Measurements from ENCODE around the gene MCOLN3. TPM values are rescaled to one million over a fixed set of nuclear protein-coding genes. Genes with fewer than 3 reads are reported as not detected.
A peak's percentile ranks its signal among the peaks of the same experiment; 100 is the strongest.
"Not testable (repeated sequence)": the region's sequence is repeated elsewhere in the genome, so short reads cannot be mapped to it uniquely, and the experiment has no call there.

The MCOLN3 gene
- total RNA-seq, 1 experiment from 2014 or later = 0.70 TPM

- Mint-ChIP-seq H3K4me3 (ENCODE audit: unreplicated experiment) (peak overlapping the region; percentile 0), H3K27me3 (ENCODE audit: insufficient read depth, unreplicated experiment) (peaks cover 12% of the 10 kb centered on the region), H3K27ac (ENCODE audit: low read depth, unreplicated experiment) (no peak overlapping the region), H3K36me3 (ENCODE audit: insufficient read depth, unreplicated experiment) (no peaks in the 10 kb centered on the region), H3K9me3 (ENCODE audit: unreplicated experiment) (no peaks in the 10 kb centered on the region), H3K4me1 (ENCODE audit: insufficient read depth, unreplicated experiment) (peaks cover 6% of the 10 kb centered on the region)
- TF ChIP-seq, protein P1, sequence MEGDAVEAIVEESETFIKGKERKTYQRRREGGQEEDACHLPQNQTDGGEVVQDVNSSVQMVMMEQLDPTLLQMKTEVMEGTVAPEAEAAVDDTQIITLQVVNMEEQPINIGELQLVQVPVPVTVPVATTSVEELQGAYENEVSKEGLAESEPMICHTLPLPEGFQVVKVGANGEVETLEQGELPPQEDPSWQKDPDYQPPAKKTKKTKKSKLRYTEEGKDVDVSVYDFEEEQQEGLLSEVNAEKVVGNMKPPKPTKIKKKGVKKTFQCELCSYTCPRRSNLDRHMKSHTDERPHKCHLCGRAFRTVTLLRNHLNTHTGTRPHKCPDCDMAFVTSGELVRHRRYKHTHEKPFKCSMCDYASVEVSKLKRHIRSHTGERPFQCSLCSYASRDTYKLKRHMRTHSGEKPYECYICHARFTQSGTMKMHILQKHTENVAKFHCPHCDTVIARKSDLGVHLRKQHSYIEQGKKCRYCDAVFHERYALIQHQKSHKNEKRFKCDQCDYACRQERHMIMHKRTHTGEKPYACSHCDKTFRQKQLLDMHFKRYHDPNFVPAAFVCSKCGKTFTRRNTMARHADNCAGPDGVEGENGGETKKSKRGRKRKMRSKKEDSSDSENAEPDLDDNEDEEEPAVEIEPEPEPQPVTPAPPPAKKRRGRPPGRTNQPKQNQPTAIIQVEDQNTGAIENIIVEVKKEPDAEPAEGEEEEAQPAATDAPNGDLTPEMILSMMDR (IDR thresholded peaks at IDR 0.05; ENCODE audit: unreplicated experiment) = no peak
- intact Hi-C loops (cut with micrococcal nuclease) = loop anchor here (2.0 kb wide), 1 partner anchor 51 kb away; no protein-coding TSS in a partner anchor
- no TSS peak for BruUV-seq (replicated peaks)
- POLR2A ChIA-PET = no interaction called here
- CTCF ChIA-PET = interaction anchor here (1.6 kb wide), 1 partner anchor 245 kb away, joined by 5 read pairs; no protein-coding TSS in a partner anchor
- DNase-seq (ENCODE audit: unreplicated experiment) = peak; percentile 2
Measured at GRCh38 chr1:84995484-84996334, 52.6 kb downstream of the MCOLN3 start.

- ChIA-PET POLR2A (no interaction called here), CTCF (interaction anchor here (0.6 to 1.0 kb wide), 5 partner anchors 22 to 264 kb away, joined by 3 read pairs; no protein-coding TSS in a partner anchor)
- Mint-ChIP-seq H3K9me3 (ENCODE audit: unreplicated experiment) (no peaks in the 10 kb centered on the region), H3K27me3 (ENCODE audit: insufficient read depth, unreplicated experiment) (no peaks in the 10 kb centered on the region), H3K27ac (ENCODE audit: low read depth, unreplicated experiment) (no peak overlapping the region), H3K4me1 (ENCODE audit: insufficient read depth, unreplicated experiment) (no peaks in the 10 kb centered on the region), H3K4me3 (ENCODE audit: unreplicated experiment) (no peak overlapping the region), H3K36me3 (ENCODE audit: insufficient read depth, unreplicated experiment) (peaks cover 6% of the 10 kb centered on the region)
- DNase-seq (ENCODE audit: unreplicated experiment) = no peak
- TF ChIP-seq, protein P1 (IDR thresholded peaks at IDR 0.05; ENCODE audit: unreplicated experiment) = no peak
- intact Hi-C loops (cut with micrococcal nuclease) = no loop called here
- no TSS peak for BruUV-seq (replicated peaks)
Measured at GRCh38 chr1:84991097-84991920, 57.0 kb downstream of the MCOLN3 start.

DNA sequence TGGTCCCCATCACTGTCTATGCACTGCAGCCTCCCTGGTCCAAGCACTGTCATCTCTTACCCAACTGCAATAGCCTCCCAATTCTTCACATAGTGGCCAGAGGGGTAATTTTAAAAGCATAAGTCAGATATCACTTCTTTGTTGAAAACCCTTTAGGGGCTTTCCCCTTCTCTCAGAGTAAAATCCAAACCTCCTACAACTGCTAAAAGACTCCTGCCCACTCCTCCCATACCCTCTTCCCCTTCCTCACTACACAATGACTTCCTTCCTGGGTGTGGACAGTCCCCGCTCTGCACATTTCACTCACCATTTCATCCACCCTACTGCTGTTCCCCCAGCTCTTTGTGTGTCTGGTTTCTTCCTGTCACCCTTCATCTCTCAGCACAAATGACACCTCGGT is 59.7 kb downstream of the MCOLN3 start:
- Mint-ChIP-seq H3K27me3 (ENCODE audit: insufficient read depth, unreplicated experiment) (no peaks in the 10 kb centered on the region), H3K27ac (ENCODE audit: low read depth, unreplicated experiment) (no peak overlapping the region), H3K36me3 (ENCODE audit: insufficient read depth, unreplicated experiment) (peaks cover 6% of the 10 kb centered on the region), H3K4me1 (ENCODE audit: insufficient read depth, unreplicated experiment) (no peaks in the 10 kb centered on the region), H3K4me3 (ENCODE audit: unreplicated experiment) (no peak overlapping the region), H3K9me3 (ENCODE audit: unreplicated experiment) (no peaks in the 10 kb centered on the region)
- POLR2A ChIA-PET = no interaction called here
- BruUV-seq (replicated peaks) = no TSS peak
- no peak for DNase-seq (ENCODE audit: unreplicated experiment)
- CTCF ChIA-PET = no interaction called here
- intact Hi-C loops (cut with micrococcal nuclease) = no loop called here
- TF ChIP-seq, protein P1 (IDR thresholded peaks at IDR 0.05; ENCODE audit: unreplicated experiment) = no peak

DNA sequence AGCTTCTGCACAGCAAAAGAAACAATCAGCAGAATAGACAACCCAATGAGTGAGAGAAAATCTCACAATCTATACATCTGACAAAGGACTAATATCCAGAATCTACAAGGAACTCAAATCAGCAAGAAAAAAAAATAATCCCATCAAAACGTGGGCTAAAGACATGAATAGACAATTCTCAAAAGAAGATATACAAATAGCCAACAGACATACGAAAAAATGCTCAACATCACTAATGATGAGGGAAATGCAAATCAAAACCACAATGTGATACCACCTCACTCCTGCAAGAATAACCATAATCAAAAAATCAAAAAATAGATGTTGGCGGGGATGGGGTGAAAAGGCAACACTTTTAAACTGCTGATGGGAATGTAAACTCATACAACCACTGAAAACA is 61.7 kb downstream of the MCOLN3 start:
- POLR2A ChIA-PET; CTCF ChIA-PET; H3K27ac Mint-ChIP-seq (ENCODE audit: low read depth, unreplicated experiment); intact Hi-C loops (cut with micrococcal nuclease); H3K27me3 Mint-ChIP-seq (ENCODE audit: insufficient read depth, unreplicated experiment); H3K9me3 Mint-ChIP-seq (ENCODE audit: unreplicated experiment); H3K4me3 Mint-ChIP-seq (ENCODE audit: unreplicated experiment); H3K4me1 Mint-ChIP-seq (ENCODE audit: insufficient read depth, unreplicated experiment); BruUV-seq (replicated peaks); H3K36me3 Mint-ChIP-seq (ENCODE audit: insufficient read depth, unreplicated experiment); DNase-seq (ENCODE audit: unreplicated experiment): not testable (repeated sequence)

Measured in MCF 10A (cell line).